HG03575 (cell line): ENCODE data around the gene MEGF9.
"Not testable (repeated sequence)": the region's sequence is repeated elsewhere in the genome, so short reads cannot be mapped to it uniquely, and the experiment has no call there.

Source experiments
- ATAC-seq: cut with Tn5 transposase; IDR thresholded peaks from one replicate; pipeline ENCODE4 v1.9.1; 2021; ENCODE audit not compliant: unreplicated experiment, insufficient number of reproducible peaks, low FRiP score; ENCODE audit errors: extremely low read depth

The MEGF9 gene

GRCh38 chr9:120562861-120563443 lies 151.3 kb downstream of the MEGF9 start:
- ATAC-seq: no peak

- no peak for ATAC-seq
Measured at GRCh38 chr9:120561709-120562108, 152.6 kb downstream of the MEGF9 start.

GRCh38 chr9:120559546-120559945 lies 154.7 kb downstream of the MEGF9 start:
- no peak for ATAC-seq

GRCh38 chr9:120558454-120558853 lies 155.8 kb downstream of the MEGF9 start:
- no peak for ATAC-seq

- no peak for ATAC-seq
Measured at GRCh38 chr9:120557205-120557604, 157.1 kb downstream of the MEGF9 start.

GRCh38 chr9:120556775-120557174 lies 157.5 kb downstream of the MEGF9 start:
- no peak for ATAC-seq

GRCh38 chr9:120555839-120556238 lies 158.4 kb downstream of the MEGF9 start:
- no peak for ATAC-seq

- ATAC-seq: not testable (repeated sequence)
Measured at GRCh38 chr9:120552210-120552704, 162.0 kb downstream of the MEGF9 start.
